CD4-positive, alpha-beta T cell treated with Interleukin-17A for 1 hour (primary cell): Measurements from ENCODE around the gene GRHL3.

ENCODE experiments used
- DNase-seq: peaks from one replicate; pipeline ENCODE4 v3.0.0-alpha.2; 2020

Gene GRHL3

GRCh38 chr1:24344090-24344742, 25.1 kb downstream of the GRHL3 start:
- no peak for DNase-seq

GRCh38 chr1:24345334-24345733, 26.2 kb downstream of the GRHL3 start:
- no peak for DNase-seq

GRCh38 chr1:24347159-24347934, 28.2 kb downstream of the GRHL3 start:
- DNase-seq, result no peak

GRCh38 chr1:24348196-24348595, 29.0 kb downstream of the GRHL3 start:
- no peak for DNase-seq

DNA sequence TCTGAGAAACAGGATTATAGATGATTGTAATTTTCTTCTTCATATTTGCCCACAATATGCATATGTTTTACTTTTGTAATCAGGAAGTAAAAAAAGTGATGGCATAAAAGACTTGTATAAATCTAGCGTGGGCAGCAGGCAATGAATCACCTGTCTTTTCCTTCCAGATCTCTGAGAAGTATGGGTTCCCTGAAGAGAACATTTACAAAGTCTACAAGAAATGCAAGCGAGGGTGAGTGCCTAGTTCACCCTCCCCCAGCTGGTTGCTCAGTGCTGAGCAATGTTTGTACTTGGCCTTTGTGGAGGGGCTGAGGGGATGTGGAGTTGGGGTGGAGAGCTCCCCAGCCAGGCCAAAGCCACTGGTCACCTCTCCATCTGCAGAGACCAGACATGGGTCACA, 30.7 kb downstream of the GRHL3 start:
- no peak for DNase-seq

- no peak for DNase-seq
These were observed 32.1 kb downstream of the GRHL3 start for GRCh38 chr1:24351247-24351646.

DNA sequence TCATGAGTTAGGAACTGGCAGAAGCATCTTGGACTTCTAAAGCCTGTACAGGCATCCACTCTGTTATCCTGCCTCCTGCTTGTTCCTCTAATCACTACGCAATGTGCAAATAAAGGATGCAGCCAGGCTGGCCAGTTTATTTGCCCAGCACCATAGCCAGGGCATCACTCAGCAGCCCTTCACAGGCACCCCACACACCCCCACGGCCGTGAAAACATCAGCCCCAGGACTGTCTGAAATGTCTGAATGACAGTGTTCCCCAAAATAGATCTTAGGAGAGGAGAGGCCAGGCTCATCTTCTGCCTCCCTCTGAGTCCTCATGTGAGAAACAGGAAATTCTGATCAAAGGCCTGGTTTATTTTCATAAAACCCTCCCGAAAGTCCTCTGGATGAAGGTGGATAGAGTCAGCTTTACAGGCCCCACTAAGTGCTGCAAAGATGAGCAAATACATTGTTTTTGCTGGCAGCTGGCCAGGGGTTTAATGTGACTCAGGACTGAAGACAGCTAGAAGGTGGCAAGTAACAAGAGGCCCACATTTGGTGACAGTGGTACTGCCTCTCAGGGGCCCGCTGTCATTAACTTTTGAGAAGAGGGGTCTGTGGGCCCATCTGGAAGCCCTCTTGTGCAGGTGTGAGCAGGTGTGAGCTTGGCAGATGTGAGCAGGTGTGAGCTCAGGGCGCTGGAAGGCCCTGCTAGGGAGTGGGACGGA, 32.9 kb downstream of the GRHL3 start:
- DNase-seq, result no peak

DNA sequence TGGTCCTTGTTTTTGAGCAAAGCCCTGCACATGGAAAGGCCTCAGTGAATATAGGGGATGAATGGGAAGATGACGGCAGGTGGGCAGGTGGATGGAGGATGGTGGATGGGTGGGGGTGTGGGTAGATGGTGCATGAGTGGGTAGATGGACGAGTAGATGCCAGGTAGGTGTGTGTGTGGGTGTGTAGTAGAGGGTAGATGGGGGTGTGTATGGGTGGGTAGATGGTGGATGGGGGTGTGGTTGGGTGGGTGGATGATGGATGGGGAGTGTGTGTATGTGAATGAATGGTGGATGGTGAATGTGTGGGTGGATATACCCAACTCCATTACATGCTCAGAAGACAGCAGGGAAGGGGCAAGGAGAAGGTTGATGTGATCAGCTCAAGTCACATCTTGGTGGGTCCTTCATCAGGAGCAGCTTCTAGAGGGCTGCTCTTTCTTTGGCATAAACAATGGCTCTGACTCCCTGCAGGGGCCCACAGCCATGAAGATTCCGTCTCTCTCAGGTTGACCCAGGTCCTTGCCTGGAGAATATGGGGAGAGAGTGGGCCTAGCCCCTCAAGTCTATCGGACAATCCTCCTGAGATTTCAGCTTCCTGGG, 34.2 kb downstream of the GRHL3 start:
- no peak for DNase-seq

DNA sequence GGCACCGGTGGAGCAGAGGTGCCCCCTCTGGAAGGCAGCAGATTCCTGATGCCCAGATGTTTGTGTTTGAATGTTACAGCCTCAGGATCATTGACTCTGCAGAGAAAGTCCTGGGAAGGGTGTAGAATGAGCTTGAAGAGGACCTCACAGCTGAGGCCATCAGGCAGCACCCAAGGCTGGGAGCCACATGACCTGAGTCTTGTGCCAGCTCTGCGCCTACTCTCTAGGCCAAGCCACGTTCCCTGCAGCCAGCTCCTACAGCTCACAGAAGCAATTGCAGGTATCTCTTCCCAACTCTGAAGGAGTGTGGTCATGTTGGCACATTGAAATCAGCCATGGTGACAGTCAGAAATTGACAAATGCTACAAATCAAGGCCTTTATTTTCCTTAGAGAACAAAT, 36.3 kb downstream of the GRHL3 start:
- no peak for DNase-seq

- no peak for DNase-seq
These were observed 37.9 kb downstream of the GRHL3 start for GRCh38 chr1:24357038-24357437.

GRCh38 chr1:24360681-24361080, 41.5 kb downstream of the GRHL3 start:
- no peak for DNase-seq

- DNase-seq, result no peak
These were observed 42.7 kb downstream of the GRHL3 start for GRCh38 chr1:24361811-24362210.

GRCh38 chr1:24362396-24362795, 43.2 kb downstream of the GRHL3 start:
- no peak for DNase-seq

DNA sequence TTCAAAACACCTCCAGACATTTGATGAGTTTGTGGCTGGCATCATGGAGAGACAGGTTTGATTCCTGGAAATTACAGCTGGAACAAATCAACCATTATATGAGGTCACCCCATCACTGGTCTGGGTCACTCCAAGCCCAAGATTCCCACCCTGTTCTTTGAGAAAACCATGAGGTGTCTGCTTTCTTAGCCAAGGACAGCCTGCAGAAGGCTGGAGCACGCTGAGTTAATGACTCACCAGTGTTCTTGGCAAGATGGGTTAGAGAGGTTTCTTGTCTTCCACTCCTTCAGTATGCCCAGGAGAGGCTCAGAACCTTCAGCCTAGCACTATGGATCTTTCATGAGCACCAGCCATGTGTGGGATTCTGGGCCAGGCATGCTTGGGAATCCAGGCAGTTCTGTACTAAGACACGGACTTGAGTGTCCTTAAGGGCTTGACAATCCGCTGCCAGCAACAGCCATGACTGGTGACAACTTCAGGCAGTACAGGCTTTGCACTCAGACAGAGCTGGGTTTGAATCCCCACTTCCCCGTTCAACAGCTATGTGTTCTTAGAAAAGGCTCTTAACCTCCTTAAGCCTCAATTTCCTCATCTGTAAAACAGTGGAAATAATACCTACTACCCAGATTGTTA, 43.9 kb downstream of the GRHL3 start:
- no peak for DNase-seq

DNA sequence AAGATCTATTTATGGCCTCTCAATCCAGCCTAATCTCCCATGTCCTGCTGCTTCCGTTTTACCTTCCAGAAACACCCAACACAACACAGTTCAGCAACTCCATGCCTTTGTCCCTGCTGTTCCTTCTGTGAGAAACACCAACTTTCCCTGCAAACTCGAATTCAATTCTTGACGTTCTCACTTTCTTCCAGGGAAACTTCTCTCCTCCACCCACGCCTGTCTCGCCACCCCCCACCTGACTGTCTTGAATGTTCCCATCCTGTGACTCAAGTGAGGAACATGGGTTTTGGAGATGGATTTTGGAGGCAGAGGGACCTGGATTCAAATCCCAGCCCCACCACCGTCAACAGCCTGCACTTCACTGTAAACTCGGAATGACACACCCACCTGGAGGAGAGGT, 44.8 kb downstream of the GRHL3 start:
- DNase-seq, result no peak

DNA sequence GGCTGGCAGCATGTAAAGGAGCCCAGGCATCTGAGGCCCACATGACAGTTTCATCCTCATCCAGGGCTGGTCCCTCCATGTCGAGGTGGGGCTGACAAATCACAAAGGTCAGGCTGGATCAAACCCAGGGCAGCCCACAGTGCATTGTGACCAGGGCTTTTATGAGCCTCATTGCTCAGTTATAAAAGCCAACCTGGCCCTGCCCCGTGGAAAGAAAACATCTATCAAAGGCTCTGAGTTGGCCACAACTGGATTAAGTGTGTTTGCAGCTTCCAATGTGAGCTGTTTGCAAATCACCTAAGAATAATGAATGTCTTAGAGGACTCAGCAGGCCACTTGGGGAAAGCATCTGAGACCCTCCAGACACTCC, 45.4 kb downstream of the GRHL3 start:
- no peak for DNase-seq

- DNase-seq, result no peak
These were observed 46.0 kb downstream of the GRHL3 start for GRCh38 chr1:24364975-24365678.

- DNase-seq, result no peak
These were observed 47.5 kb downstream of the GRHL3 start for GRCh38 chr1:24366707-24367106.

- no peak for DNase-seq
These were observed 50.0 kb downstream of the GRHL3 start for GRCh38 chr1:24369199-24369598.

- DNase-seq, result no peak
These were observed 50.6 kb downstream of the GRHL3 start for GRCh38 chr1:24369801-24370200.

GRCh38 chr1:24373044-24373443, 53.9 kb downstream of the GRHL3 start:
- DNase-seq, result no peak

DNA sequence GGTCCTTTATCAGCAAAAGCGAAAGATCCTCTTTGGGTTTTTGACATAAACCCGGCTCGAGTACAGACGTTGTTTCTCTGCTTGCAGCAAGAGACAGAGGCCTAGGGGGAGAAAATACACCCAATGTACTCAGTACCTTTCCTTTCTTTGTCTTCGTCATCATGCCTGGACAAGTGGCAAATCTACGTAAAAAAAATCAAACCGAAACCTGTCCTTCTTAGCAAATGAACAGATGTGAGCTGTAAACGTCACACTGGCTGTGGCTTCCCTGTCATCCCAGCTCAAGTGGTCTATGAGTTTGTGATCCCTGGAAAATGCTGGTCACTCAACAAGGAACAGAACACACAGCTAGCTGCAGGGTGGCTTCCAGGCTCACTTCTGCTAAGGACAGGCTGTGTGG, 54.6 kb downstream of the GRHL3 start:
- no peak for DNase-seq
